ENCODE measurements around the gene QPCT. TPM values are rescaled to one million over a fixed set of nuclear protein-coding genes. Genes with fewer than 3 reads are reported as not detected.
"Not testable (repeated sequence)": the region's sequence is repeated elsewhere in the genome, so short reads cannot be mapped to it uniquely, and the experiment has no call there.

Gene QPCT
- total RNA-seq, 1 experiment from 2014 or later = 54.3 TPM

DNA sequence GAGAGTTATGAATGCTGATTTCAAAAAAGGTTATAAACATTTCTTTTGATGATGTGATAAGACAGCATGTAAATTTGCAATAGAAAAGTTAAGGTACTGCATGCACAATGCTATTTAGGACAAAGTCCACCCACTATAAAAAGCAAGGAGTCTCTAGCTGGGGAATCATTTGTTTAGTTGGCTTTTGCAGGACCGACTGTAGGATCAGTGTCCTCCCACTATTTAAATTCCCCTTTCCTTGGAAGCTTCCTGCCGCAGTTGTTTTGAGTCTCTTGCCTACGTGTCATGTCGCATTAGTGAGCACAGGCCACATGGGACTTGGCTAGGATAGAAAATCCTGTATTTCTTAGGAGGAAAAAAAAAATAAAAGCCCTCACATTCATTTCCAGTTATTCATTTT is 13.1 kb downstream of the QPCT start:
- DNase-seq (ENCODE audit: low spot score) = no peak

DNA sequence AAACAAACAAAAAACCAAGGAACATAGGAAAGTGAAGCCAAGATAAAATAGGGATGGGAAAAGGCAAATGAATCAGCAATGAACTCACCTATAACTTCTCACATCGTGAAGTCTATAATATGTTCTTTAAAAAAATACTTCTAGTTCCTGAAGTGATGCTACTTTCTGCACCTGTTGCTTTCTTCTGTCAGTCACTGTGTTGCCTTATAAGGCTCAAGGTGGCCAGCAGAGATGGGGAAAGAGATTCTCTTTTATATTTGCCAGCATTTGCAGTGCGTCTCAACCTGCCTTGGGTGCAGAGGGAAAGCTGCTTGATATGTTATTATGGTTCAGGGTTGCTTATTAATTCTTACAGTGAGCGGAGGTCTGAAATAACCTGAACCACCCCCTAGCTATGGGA is 14.0 kb downstream of the QPCT start:
- no peak for DNase-seq (ENCODE audit: low spot score)

DNA sequence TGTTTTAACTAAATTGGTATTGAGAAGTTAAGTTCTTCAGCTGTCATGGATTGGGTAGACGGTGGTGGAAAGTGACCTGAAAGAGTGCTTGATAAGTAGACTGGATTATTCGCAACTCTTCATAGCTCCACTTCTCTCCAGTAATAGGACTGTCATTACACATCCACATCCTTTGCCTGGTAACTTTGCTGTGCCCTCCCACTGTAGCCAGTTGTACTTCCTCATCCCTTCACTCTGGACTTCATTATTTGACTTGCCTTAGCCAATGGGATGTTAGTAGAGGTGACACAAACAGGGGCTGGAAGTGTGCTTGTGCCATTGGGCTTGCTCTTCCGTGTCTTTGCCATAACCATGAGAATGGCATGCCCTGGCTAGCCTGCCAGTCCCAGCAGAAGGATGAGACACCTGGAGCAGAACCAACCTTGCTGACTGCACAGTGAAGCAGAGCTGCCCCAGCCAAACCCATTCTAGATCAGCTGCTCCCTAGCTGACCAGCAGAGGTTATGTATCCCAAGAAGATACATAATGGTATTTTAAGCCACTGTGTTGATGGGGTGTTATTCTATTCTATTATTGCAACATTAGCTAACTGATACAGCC is 16.9 kb downstream of the QPCT start:
- DNase-seq (ENCODE audit: low spot score) = no peak

DNA sequence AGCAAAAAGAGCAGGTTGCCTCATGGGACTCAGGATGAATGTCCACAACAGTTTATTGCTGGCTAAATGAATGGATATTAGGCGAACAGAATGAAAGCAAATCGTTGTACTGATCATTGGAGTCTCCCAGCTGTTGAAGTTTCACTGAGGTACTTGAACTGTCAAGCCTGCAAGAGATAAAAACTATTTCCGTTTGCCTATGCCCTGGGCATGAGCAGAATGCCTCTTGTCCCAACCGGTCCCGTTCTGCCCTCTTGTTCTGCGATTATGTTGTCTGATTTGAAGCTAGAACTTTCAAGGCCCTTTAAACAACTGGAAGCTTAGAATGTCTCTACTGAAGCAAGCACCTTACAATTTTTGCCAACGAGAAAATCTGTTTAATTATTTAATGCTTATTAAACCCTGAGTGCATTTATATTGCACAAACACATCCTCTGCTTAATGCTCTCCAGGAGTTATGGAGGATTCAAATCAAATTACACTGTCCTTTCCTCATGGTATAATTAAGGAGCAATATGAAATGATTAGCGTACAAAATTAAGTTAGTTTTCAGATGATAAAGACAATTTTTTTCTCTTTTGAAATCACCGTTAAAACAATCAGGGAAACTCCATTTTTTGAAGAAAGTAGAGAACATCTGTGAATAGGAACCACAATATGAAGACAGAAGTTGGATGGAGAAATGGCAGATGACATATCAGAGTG is 17.7 kb downstream of the QPCT start:
- DNase-seq (ENCODE audit: low spot score) = no peak

DNA sequence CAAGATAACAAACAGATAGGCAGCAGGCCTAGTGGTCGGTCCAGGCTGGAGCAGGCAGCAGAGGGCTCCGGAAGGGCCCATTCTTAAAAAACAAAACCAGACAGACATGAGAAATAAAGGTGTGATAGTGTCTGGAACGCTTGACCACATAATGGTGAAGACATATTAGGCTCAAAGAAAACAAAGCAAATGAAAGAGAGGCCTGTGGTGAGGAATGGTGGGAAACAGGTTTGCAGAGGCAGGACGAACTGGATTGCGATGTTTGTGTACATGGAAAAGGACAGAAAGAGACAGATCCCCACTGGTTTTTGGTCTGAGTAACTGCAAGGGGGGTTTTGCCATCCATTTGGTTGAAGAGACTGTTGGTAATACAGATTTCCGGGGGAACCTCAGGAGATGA is 19.9 kb downstream of the QPCT start:
- DNase-seq (ENCODE audit: low spot score) = no peak

DNA sequence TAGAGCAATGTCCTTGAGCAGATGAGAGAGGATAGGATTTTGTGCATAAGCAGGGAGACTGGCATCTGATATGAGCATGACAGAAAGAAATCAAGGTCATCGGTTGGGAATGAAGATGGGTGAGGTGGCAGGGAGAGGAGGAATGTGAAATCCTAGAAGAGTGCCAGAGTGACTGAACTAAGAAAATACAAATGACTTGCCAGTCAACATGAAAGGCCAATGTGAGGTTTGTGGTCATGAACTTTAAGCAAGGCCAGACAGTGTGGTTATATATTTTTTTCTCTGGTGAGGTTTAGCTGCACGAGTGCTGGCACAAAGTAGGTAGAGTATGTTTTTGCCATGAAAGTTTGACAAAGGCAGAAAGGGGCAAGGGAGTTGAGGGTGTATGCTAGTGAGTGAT is 21.2 kb downstream of the QPCT start:
- DNase-seq (ENCODE audit: low spot score) = no peak

DNA sequence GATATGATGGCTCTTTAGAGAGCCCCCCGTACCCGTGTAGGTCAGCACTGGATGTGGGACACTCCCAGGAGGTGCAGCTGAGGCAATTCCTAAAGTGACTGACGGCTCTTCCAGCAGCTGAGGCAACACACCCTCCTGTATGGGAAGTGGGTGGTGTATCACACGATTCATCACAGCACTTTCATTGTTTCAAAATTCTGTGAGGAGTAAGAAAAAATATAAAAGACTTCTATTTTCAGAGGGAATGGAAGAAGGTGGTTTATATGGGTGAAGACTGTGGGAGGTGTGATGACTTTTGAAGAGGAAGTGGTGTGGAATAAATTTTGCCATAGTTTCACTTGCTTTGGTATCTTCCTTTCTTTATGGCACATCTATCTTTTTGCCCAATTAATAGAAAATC is 22.3 kb downstream of the QPCT start:
- no peak for DNase-seq (ENCODE audit: low spot score)

DNA sequence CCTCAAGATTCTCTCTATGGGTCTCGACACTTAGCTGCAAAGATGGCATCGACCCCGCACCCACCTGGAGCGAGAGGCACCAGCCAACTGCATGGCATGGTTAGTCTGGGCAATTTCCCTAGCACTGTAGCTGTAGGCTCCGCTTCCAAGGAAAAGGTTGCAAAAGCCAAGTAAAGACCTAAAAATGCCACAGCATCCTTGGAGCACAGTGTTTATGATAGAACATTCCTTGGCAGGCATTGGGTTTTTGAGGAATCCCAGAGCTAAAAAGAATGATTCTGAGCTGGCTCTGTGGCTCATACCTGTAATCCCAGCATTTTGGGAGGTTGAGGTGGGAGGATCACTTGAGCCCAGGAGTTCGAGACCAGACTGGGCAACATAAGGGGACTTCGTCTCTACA is 22.9 kb downstream of the QPCT start:
- no peak for DNase-seq (ENCODE audit: low spot score)

DNA sequence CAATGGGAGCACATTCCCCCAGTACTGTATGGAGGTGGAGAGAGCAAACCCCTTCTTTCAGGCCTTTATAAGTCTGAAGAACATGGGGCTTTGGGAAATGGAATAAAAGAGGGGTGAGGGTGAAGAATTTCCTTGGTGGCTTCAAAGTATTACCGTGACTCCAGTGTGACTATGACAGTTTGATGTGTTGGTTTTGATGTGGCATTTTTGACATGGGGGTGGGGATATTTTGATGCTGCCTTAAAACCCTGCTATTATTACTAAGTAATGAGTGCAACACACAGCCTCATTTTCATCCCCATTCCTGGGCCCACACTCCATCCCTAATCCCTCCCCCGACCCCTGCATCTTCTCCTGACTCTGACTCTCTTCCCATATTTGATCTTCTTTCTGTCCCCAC is 23.6 kb downstream of the QPCT start:
- no peak for DNase-seq (ENCODE audit: low spot score)

DNA sequence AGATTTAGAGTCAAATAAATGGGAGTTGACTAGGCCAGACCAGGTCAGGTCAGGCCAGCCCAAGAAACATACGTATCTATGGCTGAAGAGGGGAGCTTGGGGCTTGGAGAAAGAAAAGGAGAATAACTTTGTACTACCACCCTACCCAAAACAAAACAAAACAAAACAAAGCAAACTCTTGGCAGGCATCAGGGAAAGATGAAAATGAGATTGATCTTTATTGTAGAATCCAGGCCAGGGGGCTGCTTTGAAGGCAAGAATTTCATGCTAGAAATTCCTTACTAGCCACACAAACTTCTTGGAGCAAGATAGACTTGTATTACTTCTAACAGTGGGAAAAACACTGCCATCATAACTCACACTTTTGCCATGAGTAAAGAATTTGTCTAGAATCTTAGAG is 26.2 kb downstream of the QPCT start:
- no peak for DNase-seq (ENCODE audit: low spot score)

DNA sequence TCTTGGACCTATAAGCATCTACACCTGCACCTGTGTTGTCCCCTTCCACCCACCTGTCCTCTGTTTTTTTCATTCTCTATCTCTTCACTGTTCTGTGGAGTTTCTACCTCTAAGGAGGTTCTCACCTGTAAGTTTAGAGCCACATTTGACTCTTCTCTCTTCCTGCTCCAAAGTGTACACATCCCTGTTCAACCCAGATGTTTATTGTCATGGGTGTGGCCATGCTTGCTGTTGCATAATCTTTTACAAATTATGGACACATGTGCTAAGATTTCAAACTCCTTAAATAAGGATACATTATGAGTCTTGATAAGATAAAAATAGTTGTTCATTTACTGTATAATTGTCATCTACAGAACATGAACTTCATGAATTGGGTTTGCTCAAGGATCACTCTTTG is 27.6 kb downstream of the QPCT start:
- no peak for DNase-seq (ENCODE audit: low spot score)

DNA sequence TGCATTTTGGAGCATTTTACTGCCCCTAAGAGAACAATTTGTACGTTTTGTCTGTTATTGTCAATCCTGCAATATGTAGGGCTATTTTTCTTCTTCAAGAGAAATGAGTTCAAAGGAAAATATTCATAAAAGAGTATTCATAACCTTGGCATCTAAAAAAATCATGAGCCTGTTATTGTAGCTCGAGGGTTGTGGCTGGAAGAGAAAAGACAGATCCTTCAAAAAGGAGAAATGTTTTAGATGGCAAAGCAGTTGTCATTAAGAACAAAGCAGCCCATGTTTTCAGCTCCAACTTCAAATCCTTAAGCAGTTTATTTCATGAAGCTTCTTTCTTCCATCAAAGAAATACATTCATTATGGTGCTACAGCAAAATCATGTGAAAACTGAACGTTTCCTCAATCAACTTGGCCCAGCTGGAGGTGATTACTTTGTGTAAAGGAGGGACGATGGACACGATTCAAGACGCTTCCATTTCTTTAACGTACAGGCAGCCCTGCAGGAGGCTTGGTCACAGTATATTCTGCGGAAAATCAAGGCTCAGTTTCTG is 31.4 kb downstream of the QPCT start:
- DNase-seq (ENCODE audit: low spot score) = no peak

DNA sequence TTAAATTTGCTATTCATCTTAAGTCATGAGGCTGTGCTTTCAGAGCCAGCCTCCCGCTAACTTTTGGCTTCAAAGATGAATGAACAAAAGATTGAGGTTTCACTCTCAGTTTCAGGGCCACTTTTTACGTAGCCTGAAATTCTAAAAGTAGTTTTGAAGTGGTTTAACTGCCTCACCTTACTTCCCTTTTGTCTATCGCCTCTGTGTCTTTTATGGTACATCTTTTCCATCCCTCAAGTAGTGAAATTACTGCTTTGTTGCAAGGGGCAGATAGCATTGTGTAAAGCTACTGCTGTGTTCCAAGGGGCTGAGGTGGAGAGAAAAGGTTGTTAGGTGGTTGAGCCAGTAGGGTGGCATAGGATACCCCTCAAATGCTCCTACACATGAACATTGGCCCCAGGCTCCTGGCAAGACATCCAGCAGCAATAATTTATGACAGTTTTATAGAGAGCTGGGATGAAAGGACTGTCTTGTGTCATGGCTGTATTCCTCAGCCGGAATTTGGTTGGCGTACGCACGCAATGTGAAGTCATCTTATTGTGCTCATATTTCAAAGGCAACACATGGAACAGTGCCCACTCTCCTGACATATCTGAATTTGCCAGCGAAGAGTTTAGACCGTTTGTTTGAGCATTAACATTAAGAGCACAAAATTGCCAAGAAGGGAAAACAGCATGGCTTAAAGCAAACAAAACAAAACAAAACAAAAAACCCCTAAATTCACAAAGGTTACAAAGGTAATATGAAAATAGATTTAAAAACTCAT is 32.2 kb downstream of the QPCT start:
- peak; percentile 75 for DNase-seq (ENCODE audit: low spot score)

DNA sequence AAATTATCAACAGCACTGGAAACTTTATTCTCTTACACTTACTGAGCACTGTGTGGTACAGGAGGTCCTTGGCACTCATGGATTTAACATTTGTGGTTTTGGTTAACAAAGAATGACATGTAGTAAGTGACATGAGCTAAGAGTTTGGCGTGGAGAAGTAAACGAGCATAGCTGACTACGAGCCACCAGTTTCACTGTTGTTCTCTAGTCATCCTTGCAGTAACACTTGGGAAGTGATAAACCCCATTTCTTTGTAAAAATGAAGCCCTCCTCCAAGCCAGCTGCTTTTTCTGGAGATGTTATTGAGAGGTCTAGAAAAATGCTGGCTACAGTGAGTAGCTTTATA is 32.7 kb downstream of the QPCT start:
- no peak for DNase-seq (ENCODE audit: low spot score)

DNA sequence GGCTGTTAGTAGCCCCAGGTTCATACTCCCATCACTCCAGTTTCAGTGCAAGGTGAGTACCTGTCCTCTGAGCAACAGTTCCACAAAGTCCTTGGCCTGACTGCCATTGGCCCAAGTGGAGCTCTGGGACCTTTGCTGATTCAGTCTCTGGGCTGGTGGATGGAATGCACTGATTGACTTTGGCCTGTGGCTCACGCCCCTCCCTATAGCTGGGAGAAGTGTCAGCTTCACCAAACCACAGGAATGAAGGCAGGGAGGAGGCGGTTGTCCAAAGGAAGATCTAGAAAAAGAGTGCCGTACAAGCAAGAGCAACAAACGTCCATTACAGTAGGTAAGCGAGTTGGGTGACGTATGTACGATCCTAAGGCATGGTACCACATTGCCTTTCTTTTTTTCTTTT is 34.0 kb downstream of the QPCT start:
- DNase-seq (ENCODE audit: low spot score) = peak; percentile 89

DNA sequence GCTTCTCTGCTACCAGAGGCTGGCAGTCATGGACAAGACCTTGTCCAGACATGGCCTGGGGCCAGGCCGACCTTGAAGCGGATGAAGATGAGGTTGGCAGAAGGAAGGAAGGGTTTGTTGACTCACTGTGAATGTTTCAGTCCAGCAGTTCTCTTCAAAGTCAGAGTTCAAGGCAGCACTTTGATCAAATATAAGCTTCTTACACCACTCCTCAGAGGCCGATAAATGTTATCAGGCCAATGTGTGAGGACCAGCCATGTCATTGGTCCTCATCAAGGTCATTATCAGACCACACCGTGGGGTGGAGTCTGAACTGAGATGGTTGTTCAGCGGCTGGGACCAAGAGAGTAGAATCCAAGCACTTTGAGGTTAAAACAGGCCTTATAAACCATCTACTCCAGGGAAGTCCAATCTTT is 35.5 kb downstream of the QPCT start:
- DNase-seq (ENCODE audit: low spot score) = peak; percentile 24

DNA sequence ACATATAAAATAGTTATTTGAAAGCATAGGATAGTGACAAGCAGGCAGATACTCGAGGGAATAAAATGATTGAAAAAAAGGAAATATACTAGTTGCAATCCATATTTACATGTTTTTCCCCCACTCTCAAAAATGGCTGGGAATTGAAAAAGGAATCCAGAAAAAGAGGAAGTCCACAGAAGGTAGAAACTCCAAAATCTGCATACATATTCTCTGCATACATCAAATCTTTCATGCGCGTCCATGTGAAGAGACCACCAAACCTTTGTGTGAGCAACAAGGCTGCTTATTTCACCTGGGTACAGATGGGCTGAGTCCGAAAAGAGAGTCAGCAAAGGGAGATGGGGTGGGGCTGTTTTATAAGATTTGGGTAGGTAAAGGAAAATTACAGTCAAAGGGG is 36.4 kb downstream of the QPCT start:
- DNase-seq (ENCODE audit: low spot score) = not testable (repeated sequence)

DNA sequence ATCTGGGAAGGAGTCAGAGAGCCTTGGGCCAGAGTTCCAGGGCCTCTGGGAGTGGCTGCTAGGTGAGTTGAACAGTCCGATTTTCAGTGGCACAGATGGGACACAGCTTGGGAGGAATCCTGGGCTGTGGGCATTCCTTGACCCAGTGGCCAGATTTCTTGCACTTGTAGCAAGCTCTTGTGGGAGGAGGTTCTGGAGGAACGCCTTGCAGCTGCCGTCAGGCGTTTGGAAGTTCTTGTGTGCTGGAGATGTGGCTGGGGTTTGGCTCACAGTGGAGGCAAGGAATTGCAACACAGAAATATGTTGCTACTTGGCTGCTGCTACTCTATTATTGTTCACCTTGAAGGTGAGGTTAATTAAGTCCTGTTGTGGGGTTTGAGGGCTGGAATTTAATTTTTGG is 39.8 kb downstream of the QPCT start:
- not testable (repeated sequence) for DNase-seq (ENCODE audit: low spot score)

DNA sequence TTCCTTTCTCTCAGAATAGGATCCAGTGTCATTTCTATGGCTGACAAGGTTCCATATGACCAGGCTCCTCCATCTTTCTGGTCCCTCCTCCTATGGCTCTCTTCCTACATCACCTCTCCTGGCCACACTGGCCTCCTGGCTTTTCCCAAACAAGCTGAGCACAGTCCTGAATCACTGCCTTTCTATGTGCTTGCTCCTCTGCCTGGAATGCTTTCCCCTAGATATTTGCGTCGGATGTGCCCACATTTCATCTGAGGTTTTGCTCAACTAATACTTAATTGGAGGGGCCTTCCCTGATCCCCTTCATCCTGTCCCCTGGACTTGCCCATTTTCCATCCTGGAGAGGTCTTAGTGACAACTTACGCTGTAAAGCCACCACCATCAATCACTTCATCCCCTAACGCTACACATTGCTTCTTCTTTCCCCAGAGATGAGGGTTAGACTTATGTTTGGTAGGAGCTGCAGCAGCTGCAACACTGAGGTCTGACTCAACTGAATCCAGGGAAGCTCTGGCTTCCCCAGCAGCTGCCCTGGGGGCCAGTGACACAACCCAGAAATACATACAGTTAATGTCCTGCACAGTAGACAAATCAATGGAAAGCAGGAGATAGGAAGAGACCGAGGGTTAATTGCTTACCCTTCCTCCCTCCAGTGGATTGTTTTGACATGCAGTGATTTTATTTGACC is 42.9 kb downstream of the QPCT start:
- no peak for DNase-seq (ENCODE audit: low spot score)

DNA sequence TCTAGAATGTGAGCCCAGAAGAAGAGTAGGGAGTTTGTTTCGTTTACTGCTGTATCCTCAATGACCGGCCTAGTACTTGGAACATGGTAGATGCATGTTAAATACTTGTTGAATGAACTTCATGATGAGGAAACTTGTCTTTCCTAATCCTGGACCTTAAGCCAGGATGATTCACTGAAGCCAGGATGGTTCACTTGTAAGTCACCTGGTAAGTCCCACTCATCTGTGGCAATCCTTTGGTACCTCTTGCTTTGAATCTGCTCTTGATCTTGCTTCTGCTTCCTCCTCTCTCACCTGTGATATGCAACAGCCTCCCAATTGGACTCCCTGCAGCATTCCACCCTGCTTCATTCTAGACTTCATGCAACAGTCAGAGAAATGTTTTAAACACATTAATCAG is 43.6 kb downstream of the QPCT start:
- no peak for DNase-seq (ENCODE audit: low spot score)

DNA sequence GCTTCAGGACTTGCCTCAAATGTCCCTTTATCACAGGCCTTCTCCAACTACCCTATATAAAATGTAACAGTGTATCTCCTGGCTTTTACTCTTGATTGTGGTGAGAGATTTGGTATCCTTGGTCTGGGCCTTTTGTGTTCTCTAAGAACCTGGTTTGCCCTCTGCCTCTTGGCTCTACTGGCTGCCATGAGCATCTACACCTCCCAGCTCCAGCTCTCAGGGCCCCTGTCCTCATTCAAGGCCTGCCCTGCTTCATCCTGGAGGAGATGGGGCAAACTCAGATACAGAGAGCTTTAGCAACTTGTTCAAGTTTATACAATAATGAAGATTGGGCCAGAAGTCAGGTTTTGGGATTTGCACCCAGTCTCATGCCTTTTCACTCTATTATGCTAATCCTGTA is 45.0 kb downstream of the QPCT start:
- DNase-seq (ENCODE audit: low spot score) = no peak

All from HT-29 (cell line).